Esophagus squamous epithelium (tissue), 5 donors: ENCODE results near the gene B3GNT3. TPM values are rescaled to one million over a fixed set of nuclear protein-coding genes. Genes with fewer than 3 reads are reported as not detected.
"Not testable (repeated sequence)": the region's sequence is repeated elsewhere in the genome, so short reads cannot be mapped to it uniquely, and the experiment has no call there.

Source experiments
- DNase-seq: peaks from one replicate; lab custom pipeline; 2025; lab: John Stamatoyannopoulos, UW
- H3K27ac ChIP-seq, 4 donors: fragments of 200-600 bp; sonication (generic); one replicate each; pipeline ENCODE4 v1.5.1; 2016 to 2019; ENCODE audit warnings: mild to moderate bottlenecking in 1 of 4
- H3K27me3 ChIP-seq, 4 donors: fragments of 200-600 bp; sonication (generic); 1 replicate in 3 of 4; 2 replicates in 1 of 4; pipeline versions ENCODE4 v1.5.1 to v1.6.0; 2017 to 2021; ENCODE audit warnings: antibody characterized with exemption in 1 of 4
- H3K36me3 ChIP-seq, 3 donors: fragments of 200-600 bp; sonication (generic); one replicate each; pipeline ENCODE4 v1.5.1; 2016 to 2019
- H3K4me1 ChIP-seq, 3 donors: fragments of 200-600 bp; sonication (generic); one replicate each; pipeline ENCODE4 v1.5.1; 2017 to 2019
- H3K4me3 ChIP-seq, 4 donors: fragments of 200-600 bp; sonication (generic); 1 replicate in 3 of 4; 2 replicates in 1 of 4; pipeline ENCODE4 v1.5.1; 2016 to 2019; ENCODE audit warnings: mild to moderate bottlenecking in 2 of 4, moderate library complexity in 1 of 4
- H3K9me3 ChIP-seq, 3 donors: fragments of 200-600 bp; sonication (generic); one replicate each; pipeline ENCODE4 v1.5.1; 2016 to 2019
- POLR2A ChIP-seq, 4 donors: fragments of 450-650 bp; IDR thresholded peaks; one replicate each; pipeline ENCODE4 v1.6.1; 2017; ENCODE audit warnings: antibody characterized with exemption in 4 of 4, mild to moderate bottlenecking in 4 of 4, moderate library complexity in 3 of 4
- WGBS, 2 donors: methylation state at CpG; one replicate each; pipeline ENCODE4 v1.1.5; 2018; 5-methylcytosine and 5-hydroxymethylcytosine counted together
- intact Hi-C: fragments of 100-400 bp; cut with DNase I; formaldehyde crosslinking; loops from one replicate; pipeline ENCODE4 v1.15.0; 2022
- total RNA-seq, 4 donors: library from RNA; depleted of rRNA; stranded (reverse); fragments of >200 nt; gene quantifications; one replicate each; pipeline ENCODE4 v1.1.0, GENCODE V29; 2016
- TF ChIP-seq, protein P1 (sequence below), 6 experiments: fragments of 450-650 bp in 4 of 6; fragments of 200-600 bp in 2 of 6; sonication (generic) in 2 of 6; IDR thresholded peaks; one replicate each; pipeline ENCODE4 v1.5.1; 2016 to 2019; ENCODE audit warnings: antibody characterized with exemption in 6 of 6, mild to moderate bottlenecking in 4 of 6, moderate library complexity in 4 of 6
- donor health status: DM: yes; HTN: yes; CAD: no.

Gene B3GNT3
- total RNA-seq, 4 donors from 2014 or later, result 11.6 to 23.5 (median 21.2) TPM

DNA sequence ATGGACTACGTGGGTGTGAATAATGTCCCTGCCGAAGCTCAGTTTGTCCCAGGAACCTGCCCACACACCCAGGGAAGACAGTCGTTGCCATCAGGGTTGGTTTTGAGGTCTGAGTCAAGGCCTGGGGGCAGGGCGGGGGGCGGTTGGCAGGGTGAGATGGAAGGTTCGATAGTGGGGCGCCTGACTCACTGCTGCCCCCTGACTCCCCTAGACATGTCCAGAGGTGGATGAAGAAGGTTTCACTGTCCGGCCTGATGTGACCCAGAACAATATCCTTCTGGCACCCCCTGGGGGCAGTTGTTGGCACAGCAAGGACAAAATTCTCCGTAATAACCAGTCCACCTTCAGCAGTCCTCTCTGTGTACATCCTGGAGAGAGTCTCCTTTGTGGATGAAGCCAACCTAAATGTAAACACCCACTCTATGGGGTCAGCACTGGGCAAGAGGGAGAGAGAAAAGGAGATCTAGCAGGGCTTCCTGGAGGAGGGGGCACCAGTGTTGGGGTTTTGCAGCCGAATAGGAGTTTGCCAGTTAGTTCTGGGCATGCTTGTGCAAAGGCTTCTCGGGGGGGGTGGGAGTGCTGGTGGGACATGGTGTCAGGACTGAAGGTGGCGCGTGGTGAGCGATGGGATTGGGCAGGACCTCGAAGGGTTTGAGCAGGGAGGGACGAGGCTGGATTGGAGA lies 19.6 kb upstream of the B3GNT3 start:
- Histone ChIP-seq H3K36me3 (no peaks in the 10 kb centered on the region), H3K4me1 (peaks cover 0 to 19% (median 3%) of the 10 kb centered on the region in 3 donors), H3K27ac (no peak overlapping the region), H3K27me3 (peaks cover 0 to 53% (median 0%) of the 10 kb centered on the region in 4 donors), H3K9me3 (no peaks in the 10 kb centered on the region), H3K4me3 (no peak overlapping the region)
- WGBS, 2 donors, result 68 to 69% methylated on average over 8 to 11 of the region's 16 CpGs
- TF ChIP-seq, protein P1, sequence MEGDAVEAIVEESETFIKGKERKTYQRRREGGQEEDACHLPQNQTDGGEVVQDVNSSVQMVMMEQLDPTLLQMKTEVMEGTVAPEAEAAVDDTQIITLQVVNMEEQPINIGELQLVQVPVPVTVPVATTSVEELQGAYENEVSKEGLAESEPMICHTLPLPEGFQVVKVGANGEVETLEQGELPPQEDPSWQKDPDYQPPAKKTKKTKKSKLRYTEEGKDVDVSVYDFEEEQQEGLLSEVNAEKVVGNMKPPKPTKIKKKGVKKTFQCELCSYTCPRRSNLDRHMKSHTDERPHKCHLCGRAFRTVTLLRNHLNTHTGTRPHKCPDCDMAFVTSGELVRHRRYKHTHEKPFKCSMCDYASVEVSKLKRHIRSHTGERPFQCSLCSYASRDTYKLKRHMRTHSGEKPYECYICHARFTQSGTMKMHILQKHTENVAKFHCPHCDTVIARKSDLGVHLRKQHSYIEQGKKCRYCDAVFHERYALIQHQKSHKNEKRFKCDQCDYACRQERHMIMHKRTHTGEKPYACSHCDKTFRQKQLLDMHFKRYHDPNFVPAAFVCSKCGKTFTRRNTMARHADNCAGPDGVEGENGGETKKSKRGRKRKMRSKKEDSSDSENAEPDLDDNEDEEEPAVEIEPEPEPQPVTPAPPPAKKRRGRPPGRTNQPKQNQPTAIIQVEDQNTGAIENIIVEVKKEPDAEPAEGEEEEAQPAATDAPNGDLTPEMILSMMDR (IDR thresholded peaks at IDR 0.05), result peak in 5 of 6 experiments; percentile 22 to 53 (median 28)
- TF ChIP-seq POLR2A (IDR thresholded peaks at IDR 0.05), result no peak
- intact Hi-C loops, result no loop called here
- DNase-seq, result no peak

DNA sequence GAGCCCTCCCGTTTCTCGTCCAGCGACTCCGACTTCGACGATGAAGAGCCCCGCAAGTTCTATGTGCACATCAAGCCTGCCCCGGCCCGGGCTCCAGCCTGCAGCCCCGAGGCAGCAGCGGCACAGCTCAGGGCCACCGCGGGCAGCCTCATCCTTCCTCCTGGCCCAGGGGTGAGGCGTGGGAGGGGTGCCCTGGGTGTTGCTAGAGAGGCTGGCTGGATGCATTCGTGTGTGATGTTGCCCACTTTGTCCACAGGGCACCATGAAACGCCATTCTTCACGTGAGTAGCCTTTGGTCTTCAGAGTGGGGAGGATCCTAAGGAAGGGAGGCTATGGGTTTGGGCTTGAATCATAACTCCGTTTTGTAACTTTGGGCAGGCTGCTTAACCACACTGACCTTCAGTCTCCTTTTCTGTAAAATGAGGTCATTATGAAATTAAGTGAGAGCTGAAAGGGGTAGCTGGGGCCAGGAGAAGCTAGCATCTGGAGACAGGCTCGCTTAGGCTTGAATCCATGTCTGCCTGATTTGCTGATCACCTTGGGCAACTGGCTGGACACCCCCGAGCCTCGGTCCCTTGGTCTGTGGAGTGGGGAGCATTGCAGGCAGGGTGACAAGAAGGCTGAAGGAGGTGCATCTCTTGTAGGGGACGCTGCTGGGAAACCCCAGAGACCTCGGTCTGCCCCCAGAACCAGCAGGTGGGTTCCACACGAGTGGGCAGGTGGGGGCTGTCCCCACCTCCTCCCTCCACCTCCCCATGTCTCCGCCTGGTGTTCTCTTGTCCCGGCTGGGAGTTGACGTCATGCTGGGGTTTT lies 18.7 kb upstream of the B3GNT3 start:
- Histone ChIP-seq H3K4me1 (peaks cover 0 to 19% (median 3%) of the 10 kb centered on the region in 3 donors), H3K27me3 (peaks cover 0 to 57% (median 0%) of the 10 kb centered on the region in 4 donors), H3K4me3 (no peak overlapping the region), H3K36me3 (no peaks in the 10 kb centered on the region), H3K9me3 (no peaks in the 10 kb centered on the region), H3K27ac (no peak overlapping the region)
- 41 to 67% methylated on average over 11 to 14 of the region's 27 CpGs for WGBS, 2 donors
- no peak for DNase-seq
- TF ChIP-seq POLR2A (IDR thresholded peaks at IDR 0.05), result no peak
- TF ChIP-seq, protein P1 (IDR thresholded peaks at IDR 0.05), result no peak
- intact Hi-C loops, result no loop called here

DNA sequence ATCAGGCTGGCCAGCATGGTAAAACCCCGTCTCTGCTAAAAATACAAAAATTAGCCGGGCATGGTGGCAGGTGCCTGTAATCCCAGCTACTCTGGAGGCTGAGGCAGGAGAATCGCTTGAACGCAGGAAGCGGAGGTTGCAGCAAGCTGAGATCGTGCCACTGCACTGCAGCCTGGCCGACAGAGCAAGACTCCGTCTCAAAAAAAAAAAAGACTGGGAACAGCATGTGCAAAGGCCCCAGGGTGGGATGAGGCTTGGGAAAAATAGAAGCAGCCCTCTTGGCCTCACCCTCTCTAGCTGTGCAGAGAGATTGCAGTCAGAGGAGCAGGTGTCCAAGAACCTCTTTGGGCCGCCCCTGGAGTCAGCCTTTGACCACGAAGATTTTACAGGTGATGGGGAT lies 17.1 kb upstream of the B3GNT3 start:
- intact Hi-C loops, DNase-seq, H3K4me3 ChIP-seq, H3K27ac ChIP-seq, H3K36me3 ChIP-seq, H3K9me3 ChIP-seq: not testable (repeated sequence)
- H3K4me1 ChIP-seq, result peaks cover 0 to 19% (median 3%) of the 10 kb centered on the region in 3 donors
- WGBS, 2 donors, result 72 to 77% methylated on average over 9 of the region's 10 CpGs
- H3K27me3 ChIP-seq, result peaks cover 0 to 74% (median 0%) of the 10 kb centered on the region in 4 donors

DNA sequence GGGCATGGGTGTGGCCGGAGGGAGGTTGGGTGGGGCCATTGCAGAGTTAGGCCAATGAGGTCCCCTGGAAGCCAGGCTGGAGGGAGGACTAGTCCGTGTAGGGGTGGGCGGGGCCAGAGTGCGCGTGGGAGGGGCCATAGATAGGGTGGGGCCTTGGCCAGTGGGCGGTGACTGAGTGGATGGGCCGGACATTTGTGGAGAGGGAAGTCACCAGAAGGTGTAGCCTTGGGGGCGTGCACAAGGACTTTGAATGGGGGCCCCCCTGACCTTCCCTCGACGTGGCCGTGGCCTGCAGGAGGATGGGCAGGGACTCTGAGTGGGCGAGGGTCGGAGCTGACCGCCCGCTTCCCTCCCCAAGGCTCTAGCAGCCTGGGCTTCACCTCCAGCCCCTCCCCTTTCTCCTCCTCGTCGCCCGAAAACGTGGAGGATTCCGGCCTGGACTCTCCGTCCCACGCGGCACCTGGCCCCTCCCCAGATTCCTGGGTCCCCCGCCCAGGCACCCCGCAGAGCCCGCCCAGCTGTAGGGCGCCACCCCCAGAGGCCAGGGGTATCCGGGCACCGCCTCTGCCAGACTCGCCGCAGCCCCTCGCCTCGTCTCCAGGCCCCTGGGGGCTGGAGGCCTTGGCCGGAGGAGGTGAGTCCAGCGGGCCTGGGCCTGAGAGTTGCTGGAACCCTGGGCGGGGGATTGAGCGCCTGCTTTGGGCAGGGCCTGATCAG lies 16.5 kb upstream of the B3GNT3 start:
- Histone ChIP-seq H3K36me3 (no peaks in the 10 kb centered on the region), H3K4me1 (peaks cover 0 to 19% (median 3%) of the 10 kb centered on the region in 3 donors), H3K27ac (no peak overlapping the region), H3K9me3 (no peaks in the 10 kb centered on the region), H3K4me3 (peak overlapping the region in 3 of 4 donors; percentile 1 to 37 (median 10)), H3K27me3 (peaks cover 0 to 77% (median 0%) of the 10 kb centered on the region in 4 donors)
- 7 to 9% methylated on average over 6 to 12 of the region's 37 CpGs for WGBS, 2 donors
- DNase-seq, result no peak
- TF ChIP-seq POLR2A (IDR thresholded peaks at IDR 0.05), result no peak
- TF ChIP-seq, protein P1 (IDR thresholded peaks at IDR 0.05), result no peak
- intact Hi-C loops, result no loop called here
